ENCODE data around the gene KLHL30. TPM values are rescaled to one million over a fixed set of nuclear protein-coding genes. Genes with fewer than 3 reads are reported as not detected.

Gene KLHL30
- total RNA-seq, 1 donor, result not detected

GRCh38 chr2:238141541-238142318, 3.3 kb downstream of the KLHL30 start:
- Histone ChIP-seq H3K9me3 (ENCODE audit: low read depth, low read length) (no peaks in the 10 kb centered on the region), H3K27me3 (ENCODE audit: insufficient read depth, low read length) (no peaks in the 10 kb centered on the region), H3K4me1 (ENCODE audit: insufficient read depth, low read length) (peaks cover 30% of the 10 kb centered on the region), H3K4me3 (ENCODE audit: low read length) (no peak overlapping the region)

- Histone ChIP-seq H3K4me1 (ENCODE audit: insufficient read depth, low read length) (peaks cover 25% of the 10 kb centered on the region), H3K9me3 (ENCODE audit: low read depth, low read length) (no peaks in the 10 kb centered on the region), H3K27me3 (ENCODE audit: insufficient read depth, low read length) (no peaks in the 10 kb centered on the region), H3K4me3 (ENCODE audit: low read length) (no peak overlapping the region)
Observed at GRCh38 chr2:238142382-238143205, 4.1 kb downstream of the KLHL30 start.

GRCh38 chr2:238143239-238143951, 4.9 kb downstream of the KLHL30 start:
- Histone ChIP-seq H3K9me3 (ENCODE audit: low read depth, low read length) (no peaks in the 10 kb centered on the region), H3K27me3 (ENCODE audit: insufficient read depth, low read length) (no peaks in the 10 kb centered on the region), H3K4me3 (ENCODE audit: low read length) (no peak overlapping the region), H3K4me1 (ENCODE audit: insufficient read depth, low read length) (peaks cover 17% of the 10 kb centered on the region)

- Histone ChIP-seq H3K4me3 (ENCODE audit: low read length) (no peak overlapping the region), H3K9me3 (ENCODE audit: low read depth, low read length) (no peaks in the 10 kb centered on the region), H3K4me1 (ENCODE audit: insufficient read depth, low read length) (peaks cover 15% of the 10 kb centered on the region), H3K27me3 (ENCODE audit: insufficient read depth, low read length) (no peaks in the 10 kb centered on the region)
Observed at GRCh38 chr2:238144262-238144661, 5.8 kb downstream of the KLHL30 start.

- Histone ChIP-seq H3K4me1 (ENCODE audit: insufficient read depth, low read length) (peaks cover 15% of the 10 kb centered on the region), H3K27me3 (ENCODE audit: insufficient read depth, low read length) (no peaks in the 10 kb centered on the region), H3K4me3 (ENCODE audit: low read length) (no peak overlapping the region), H3K9me3 (ENCODE audit: low read depth, low read length) (no peaks in the 10 kb centered on the region)
Observed at GRCh38 chr2:238145046-238145445, 6.6 kb downstream of the KLHL30 start.

GRCh38 chr2:238145851-238146250, 7.4 kb downstream of the KLHL30 start:
- Histone ChIP-seq H3K4me1 (ENCODE audit: insufficient read depth, low read length) (peaks cover 15% of the 10 kb centered on the region), H3K4me3 (ENCODE audit: low read length) (no peak overlapping the region), H3K9me3 (ENCODE audit: low read depth, low read length) (no peaks in the 10 kb centered on the region), H3K27me3 (ENCODE audit: insufficient read depth, low read length) (no peaks in the 10 kb centered on the region)

- peaks cover 3% of the 10 kb centered on the region for H3K4me1 ChIP-seq (ENCODE audit: insufficient read depth, low read length)
- H3K9me3 ChIP-seq (ENCODE audit: low read depth, low read length), result no peaks in the 10 kb centered on the region
- H3K27me3 ChIP-seq (ENCODE audit: insufficient read depth, low read length), result no peaks in the 10 kb centered on the region
- H3K4me3 ChIP-seq (ENCODE audit: low read length), result no peak overlapping the region
Observed at GRCh38 chr2:238146884-238147544, 8.5 kb downstream of the KLHL30 start.

GRCh38 chr2:238148981-238149380, 10.5 kb downstream of the KLHL30 start:
- H3K4me1 ChIP-seq (ENCODE audit: insufficient read depth, low read length), result no peaks in the 10 kb centered on the region
- no peak overlapping the region for H3K4me3 ChIP-seq (ENCODE audit: low read length)
- H3K9me3 ChIP-seq (ENCODE audit: low read depth, low read length), result no peaks in the 10 kb centered on the region
- no peaks in the 10 kb centered on the region for H3K27me3 ChIP-seq (ENCODE audit: insufficient read depth, low read length)

- no peaks in the 10 kb centered on the region for H3K4me1 ChIP-seq (ENCODE audit: insufficient read depth, low read length)
- H3K27me3 ChIP-seq (ENCODE audit: insufficient read depth, low read length), result no peaks in the 10 kb centered on the region
- no peak overlapping the region for H3K4me3 ChIP-seq (ENCODE audit: low read length)
- no peaks in the 10 kb centered on the region for H3K9me3 ChIP-seq (ENCODE audit: low read depth, low read length)
Observed at GRCh38 chr2:238149841-238150572, 11.5 kb downstream of the KLHL30 start.

- Histone ChIP-seq H3K27me3 (ENCODE audit: insufficient read depth, low read length) (no peaks in the 10 kb centered on the region), H3K9me3 (ENCODE audit: low read depth, low read length) (no peaks in the 10 kb centered on the region), H3K4me3 (ENCODE audit: low read length) (no peak overlapping the region), H3K4me1 (ENCODE audit: insufficient read depth, low read length) (no peaks in the 10 kb centered on the region)
Observed at GRCh38 chr2:238150686-238151085, 12.2 kb downstream of the KLHL30 start.

- Histone ChIP-seq H3K4me1 (ENCODE audit: insufficient read depth, low read length) (no peaks in the 10 kb centered on the region), H3K27me3 (ENCODE audit: insufficient read depth, low read length) (no peaks in the 10 kb centered on the region), H3K4me3 (ENCODE audit: low read length) (no peak overlapping the region), H3K9me3 (ENCODE audit: low read depth, low read length) (no peaks in the 10 kb centered on the region)
Observed at GRCh38 chr2:238151205-238151604, 12.7 kb downstream of the KLHL30 start.

GRCh38 chr2:238151628-238152235, 13.3 kb downstream of the KLHL30 start:
- H3K4me1 ChIP-seq (ENCODE audit: insufficient read depth, low read length), result no peaks in the 10 kb centered on the region
- no peaks in the 10 kb centered on the region for H3K9me3 ChIP-seq (ENCODE audit: low read depth, low read length)
- no peak overlapping the region for H3K4me3 ChIP-seq (ENCODE audit: low read length)
- H3K27me3 ChIP-seq (ENCODE audit: insufficient read depth, low read length), result no peaks in the 10 kb centered on the region

GRCh38 chr2:238152771-238153688, 14.6 kb downstream of the KLHL30 start:
- Histone ChIP-seq H3K27me3 (ENCODE audit: insufficient read depth, low read length) (no peaks in the 10 kb centered on the region), H3K9me3 (ENCODE audit: low read depth, low read length) (no peaks in the 10 kb centered on the region), H3K4me3 (ENCODE audit: low read length) (no peak overlapping the region), H3K4me1 (ENCODE audit: insufficient read depth, low read length) (no peaks in the 10 kb centered on the region)

Data from mononuclear cell (primary cell).